SJSA1 (cell line): ENCODE data around the gene RALA. TPM values are rescaled to one million over a fixed set of nuclear protein-coding genes. Genes with fewer than 3 reads are reported as not detected.
"Not testable (repeated sequence)": the region's sequence is repeated elsewhere in the genome, so short reads cannot be mapped to it uniquely, and the experiment has no call there.

Experiments used
- DNase-seq, 2 experiments: peaks; one replicate each; pipeline ENCODE4 v3.0.0-alpha.2; 2015 to 2020; ENCODE audit warnings: low spot score in 2 of 2, low read depth in 1 of 2
- H3K27ac ChIP-seq: fragments of 250-450 bp; sonication (Bioruptor Pico); 2 replicates; pipeline ENCODE4 v1.5.1; 2020; ENCODE audit warnings: mild to moderate bottlenecking, moderate library complexity
- H3K27me3 ChIP-seq: fragments of 250-450 bp; sonication (Bioruptor Pico); replicated peaks from 2 replicates; pipeline ENCODE4 v1.5.1; 2020; ENCODE audit warnings: mild to moderate bottlenecking, moderate library complexity
- H3K36me3 ChIP-seq: fragments of 250-450 bp; sonication (Bioruptor Pico); 2 replicates; pipeline ENCODE4 v1.5.1; 2020; ENCODE audit warnings: mild to moderate bottlenecking
- H3K4me1 ChIP-seq: fragments of 250-450 bp; sonication (Bioruptor Pico); replicated peaks from 2 replicates; pipeline ENCODE4 v1.6.1; 2021; ENCODE audit warnings: mild to moderate bottlenecking
- H3K4me3 ChIP-seq: fragments of 250-450 bp; sonication (Bioruptor Pico); 2 replicates; pipeline ENCODE4 v1.5.1; 2020; ENCODE audit warnings: mild to moderate bottlenecking
- H3K9me3 ChIP-seq: fragments of 250-450 bp; sonication (Bioruptor Pico); replicated peaks from 2 replicates; pipeline ENCODE4 v1.5.1; 2020; ENCODE audit warnings: mild to moderate bottlenecking
- total RNA-seq: library from RNA; depleted of rRNA; stranded (reverse); fragments of >200 nt; shearing (Covaris generic); gene quantifications from 2 replicates; pipeline ENCODE4 v1.2.3, GENCODE V29; 2014

Gene RALA
- total RNA-seq, 1 experiment from 2014 or later: 17.8 TPM

DNA sequence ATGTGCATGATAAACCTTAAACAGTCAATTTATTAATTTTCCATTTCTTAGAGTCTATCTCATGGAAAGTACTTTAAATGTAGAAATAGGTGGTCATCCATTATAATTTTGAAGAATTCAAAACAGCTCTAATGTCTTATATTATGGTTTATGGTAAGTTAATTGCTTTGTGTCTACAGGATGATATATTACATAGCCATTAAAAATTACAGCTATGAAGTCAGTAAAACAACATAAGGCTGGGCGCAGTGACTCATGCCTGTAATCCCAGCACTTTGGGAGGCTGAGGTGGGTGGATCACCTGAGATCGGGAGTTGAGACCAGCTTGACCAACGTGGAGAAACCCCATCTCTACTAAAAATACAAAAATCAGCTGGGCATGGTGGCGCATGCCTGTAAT, 44.9 kb downstream of the RALA start:
- H3K9me3 ChIP-seq, DNase-seq, H3K27me3 ChIP-seq, H3K4me1 ChIP-seq, H3K27ac ChIP-seq, H3K4me3 ChIP-seq: not testable (repeated sequence)
- peaks cover 12% of the 10 kb centered on the region; the same call in 1 of the 2 replicates for H3K36me3 ChIP-seq

DNA sequence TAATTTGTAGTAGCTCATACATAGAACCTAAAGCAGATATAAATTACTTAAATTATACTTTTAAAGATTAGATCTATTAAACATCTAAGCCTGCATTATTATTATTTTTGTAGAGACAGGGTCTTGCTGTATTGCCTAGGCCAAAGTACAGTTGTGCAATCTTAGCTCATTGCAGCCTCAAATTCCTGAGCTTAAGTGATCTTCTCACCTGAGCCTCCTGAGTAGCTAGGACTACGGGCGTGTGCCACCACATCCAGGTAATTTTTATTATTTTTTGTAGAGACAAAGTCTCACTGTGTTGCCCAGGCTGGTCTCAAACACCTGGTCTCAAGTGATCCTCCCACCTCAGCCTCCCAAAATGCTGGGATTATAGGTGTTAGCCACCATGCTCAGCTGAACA, 46.7 kb downstream of the RALA start:
- Histone ChIP-seq H3K27ac (no peak overlapping the region), H3K36me3 (0 out of 2 replicates have a peak, but pooled peaks cover 6% of the 10 kb centered on the region), H3K9me3 (no peaks in the 10 kb centered on the region; the same call in 1 of the 2 replicates), H3K4me3 (no peak overlapping the region), H3K4me1 (no peaks in the 10 kb centered on the region), H3K27me3 (no peaks in the 10 kb centered on the region)
- DNase-seq: no peak

DNA sequence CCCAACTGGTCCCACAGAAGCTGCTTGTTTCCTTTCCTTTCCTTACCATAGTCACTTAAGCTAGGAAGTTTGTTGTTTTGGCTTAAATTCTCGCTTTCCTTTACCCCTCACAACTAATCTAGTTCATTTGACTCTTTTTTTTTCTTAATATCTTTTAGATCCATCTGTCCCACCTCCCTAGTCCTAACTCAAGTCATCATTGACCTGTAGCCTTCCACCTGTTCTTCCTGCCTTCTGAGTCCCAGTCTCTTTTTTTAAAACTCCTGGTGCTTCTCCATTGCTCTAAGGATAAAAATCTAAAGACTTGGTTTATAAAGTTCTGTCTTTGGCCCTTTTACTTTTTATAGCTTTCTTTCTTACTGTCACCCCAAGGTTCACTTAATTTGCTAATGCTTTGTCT, 47.6 kb downstream of the RALA start:
- Histone ChIP-seq H3K27me3 (no peaks in the 10 kb centered on the region), H3K4me3 (no peak overlapping the region), H3K9me3 (no peaks in the 10 kb centered on the region; the same call in 1 of the 2 replicates), H3K27ac (no peak overlapping the region), H3K36me3 (0 out of 2 replicates have a peak, but pooled peaks cover 6% of the 10 kb centered on the region), H3K4me1 (no peaks in the 10 kb centered on the region)
- no peak for DNase-seq

DNA sequence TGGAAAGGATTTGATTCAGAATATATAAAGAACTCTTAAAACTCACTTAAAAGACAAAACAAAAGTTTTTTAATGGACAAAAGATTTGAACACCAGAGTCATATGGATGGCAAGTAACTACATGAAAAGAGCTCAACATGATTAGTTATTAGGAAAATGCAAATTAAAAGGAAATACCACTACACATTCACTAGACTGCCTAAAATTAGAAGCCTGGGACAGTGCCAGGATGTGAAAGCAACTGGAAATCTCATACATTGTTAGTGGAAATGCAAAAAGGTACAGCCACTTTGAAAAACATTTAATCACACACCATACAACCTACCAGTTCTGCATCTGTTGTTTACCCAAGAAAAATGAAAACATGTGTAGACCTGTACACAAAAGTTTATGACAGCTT, 48.8 kb downstream of the RALA start:
- H3K9me3 ChIP-seq: no peaks in the 10 kb centered on the region; the same call in 1 of the 2 replicates
- H3K4me1 ChIP-seq: no peaks in the 10 kb centered on the region
- no peak for DNase-seq
- H3K4me3 ChIP-seq: no peak overlapping the region
- H3K36me3 ChIP-seq: peaks cover 5% of the 10 kb centered on the region; the same call in 1 of the 2 replicates
- no peaks in the 10 kb centered on the region for H3K27me3 ChIP-seq
- no peak overlapping the region for H3K27ac ChIP-seq

DNA sequence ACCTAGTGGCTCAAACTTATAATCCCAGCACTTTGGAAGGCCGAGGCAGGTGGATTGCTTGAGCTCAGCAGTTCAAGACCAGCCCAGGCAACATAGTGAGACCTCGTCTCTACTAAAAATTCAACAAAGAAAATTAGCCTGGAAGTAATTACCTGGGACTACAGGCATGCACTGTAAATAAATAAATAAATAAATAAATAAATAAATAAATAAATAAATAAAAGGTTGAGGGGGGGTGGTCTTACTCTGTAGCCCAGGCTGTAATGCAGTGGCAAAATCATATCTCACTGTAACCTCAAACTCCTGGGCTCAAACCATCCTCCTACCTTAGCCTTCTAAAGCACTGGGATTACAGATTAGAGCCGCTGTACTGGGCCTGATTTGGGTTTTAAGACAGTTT, 50.5 kb downstream of the RALA start:
- Histone ChIP-seq H3K27me3 (no peaks in the 10 kb centered on the region), H3K27ac (no peak overlapping the region), H3K9me3 (no peaks in the 10 kb centered on the region), H3K36me3 (no peaks in the 10 kb centered on the region; the same call in 1 of the 2 replicates), H3K4me1 (peaks cover 4% of the 10 kb centered on the region), H3K4me3 (no peak overlapping the region)
- DNase-seq: no peak

DNA sequence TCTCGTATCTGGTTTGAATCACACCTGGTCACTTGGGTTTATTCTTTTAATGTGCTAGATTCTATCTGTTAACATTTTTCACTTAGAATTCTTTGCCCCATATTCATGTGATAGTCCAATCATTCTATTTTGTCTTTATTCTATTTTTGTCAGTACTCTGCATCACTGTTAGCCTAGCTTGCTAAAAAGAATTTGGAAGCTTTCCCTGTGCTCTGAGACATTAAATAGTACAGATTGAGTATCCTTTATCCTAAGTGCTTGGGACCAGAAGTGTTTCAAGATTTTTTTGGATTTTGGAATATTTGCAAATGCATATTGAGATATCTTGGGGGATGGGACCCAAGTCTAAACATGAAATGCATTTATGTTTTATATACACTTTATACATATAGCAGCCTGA, 51.0 kb downstream of the RALA start:
- peaks cover 9% of the 10 kb centered on the region for H3K4me1 ChIP-seq
- H3K27ac ChIP-seq: no peak overlapping the region
- H3K36me3 ChIP-seq: no peaks in the 10 kb centered on the region; the same call in 1 of the 2 replicates
- H3K9me3 ChIP-seq: no peaks in the 10 kb centered on the region
- no peak overlapping the region for H3K4me3 ChIP-seq
- no peak for DNase-seq
- no peaks in the 10 kb centered on the region for H3K27me3 ChIP-seq

DNA sequence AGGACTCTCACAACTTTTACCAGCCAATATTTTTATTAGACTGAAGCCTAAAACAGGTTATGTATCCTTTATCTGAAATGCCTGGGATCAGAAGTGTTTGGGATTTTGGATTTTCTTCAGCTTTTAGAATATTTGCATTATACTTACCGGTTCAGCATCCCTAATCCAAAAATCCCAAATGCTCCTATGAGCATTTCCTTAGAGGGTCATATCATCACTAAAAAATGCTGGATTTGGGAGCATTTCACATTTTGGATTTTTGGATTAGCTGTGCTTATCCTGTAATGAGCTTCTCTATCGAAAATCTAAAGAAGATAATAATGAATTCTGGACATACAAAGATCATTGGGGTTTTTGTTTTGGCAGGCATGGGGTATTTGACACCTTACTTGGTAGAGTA, 53.0 kb downstream of the RALA start:
- Histone ChIP-seq H3K4me1 (peaks cover 12% of the 10 kb centered on the region), H3K27me3 (no peaks in the 10 kb centered on the region)

DNA sequence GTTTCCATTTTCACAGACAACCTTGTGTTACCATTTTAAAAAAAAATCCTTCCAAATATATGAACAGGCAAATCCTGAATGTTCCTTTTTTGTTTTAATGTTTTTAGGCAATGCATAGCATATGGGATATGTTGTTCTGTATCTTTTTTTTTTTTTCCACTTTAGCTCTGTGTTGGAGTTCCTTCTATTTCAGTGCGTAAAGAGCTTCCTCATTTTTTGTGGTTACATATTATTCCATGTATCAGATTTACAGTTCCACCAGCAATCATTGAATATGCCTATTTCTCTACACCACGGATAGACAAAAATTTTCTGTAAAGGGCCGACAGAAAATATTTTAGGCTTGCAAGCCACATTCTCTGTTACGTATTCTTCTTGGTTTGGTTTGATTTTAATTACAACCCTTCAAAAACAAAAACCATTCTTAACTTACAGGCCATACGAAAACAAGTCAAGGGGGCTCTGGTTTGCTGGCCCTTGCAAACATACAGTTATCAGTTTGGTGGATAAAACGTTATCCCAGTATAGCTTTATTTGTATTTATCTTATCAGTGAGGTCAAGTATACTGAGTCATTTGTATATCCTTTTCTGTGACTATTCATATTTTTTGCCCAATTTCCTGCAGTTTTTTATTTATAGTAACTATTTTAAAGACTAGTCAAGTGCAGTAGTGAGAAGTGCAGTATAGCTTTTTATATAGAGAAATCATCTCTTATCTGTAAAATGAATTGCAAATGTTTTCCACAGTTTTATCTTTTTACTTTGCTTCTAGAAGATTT, 55.7 kb downstream of the RALA start:
- H3K27me3 ChIP-seq: no peaks in the 10 kb centered on the region
- H3K27ac ChIP-seq: no peak overlapping the region
- no peak overlapping the region for H3K4me3 ChIP-seq
- no peaks in the 10 kb centered on the region for H3K9me3 ChIP-seq
- no peaks in the 10 kb centered on the region; the same call in 1 of the 2 replicates for H3K36me3 ChIP-seq
- DNase-seq: no peak
- peaks cover 30% of the 10 kb centered on the region for H3K4me1 ChIP-seq

More for the DNA sequence above, 53.0 kb downstream of the RALA start:
- DNase-seq: no peak
- Histone ChIP-seq H3K9me3 (no peaks in the 10 kb centered on the region), H3K27ac (no peak overlapping the region), H3K4me3 (no peak overlapping the region), H3K36me3 (no peaks in the 10 kb centered on the region; the same call in 1 of the 2 replicates)

DNA sequence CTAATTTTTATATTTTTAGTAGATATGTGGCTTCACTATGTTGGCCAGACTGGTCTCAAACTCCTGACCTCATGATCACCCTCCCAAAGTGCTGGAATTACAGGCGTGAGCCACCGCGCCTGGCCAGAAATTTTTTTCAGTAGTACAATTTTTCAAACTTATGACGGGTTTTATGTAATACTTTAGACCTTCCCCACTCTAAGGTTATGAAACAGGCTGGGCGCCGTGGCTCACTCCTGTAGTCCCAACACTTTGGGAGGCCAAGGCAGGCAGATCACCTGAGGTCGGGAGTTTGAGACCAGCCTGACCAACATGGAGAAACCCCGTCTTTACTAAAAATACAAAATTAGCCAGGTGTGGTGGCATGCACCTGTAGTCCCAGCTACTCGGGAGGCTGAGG, 56.5 kb downstream of the RALA start:
- not testable (repeated sequence) for H3K4me3 ChIP-seq, H3K36me3 ChIP-seq
- H3K4me1 ChIP-seq: peaks cover 31% of the 10 kb centered on the region

DNA sequence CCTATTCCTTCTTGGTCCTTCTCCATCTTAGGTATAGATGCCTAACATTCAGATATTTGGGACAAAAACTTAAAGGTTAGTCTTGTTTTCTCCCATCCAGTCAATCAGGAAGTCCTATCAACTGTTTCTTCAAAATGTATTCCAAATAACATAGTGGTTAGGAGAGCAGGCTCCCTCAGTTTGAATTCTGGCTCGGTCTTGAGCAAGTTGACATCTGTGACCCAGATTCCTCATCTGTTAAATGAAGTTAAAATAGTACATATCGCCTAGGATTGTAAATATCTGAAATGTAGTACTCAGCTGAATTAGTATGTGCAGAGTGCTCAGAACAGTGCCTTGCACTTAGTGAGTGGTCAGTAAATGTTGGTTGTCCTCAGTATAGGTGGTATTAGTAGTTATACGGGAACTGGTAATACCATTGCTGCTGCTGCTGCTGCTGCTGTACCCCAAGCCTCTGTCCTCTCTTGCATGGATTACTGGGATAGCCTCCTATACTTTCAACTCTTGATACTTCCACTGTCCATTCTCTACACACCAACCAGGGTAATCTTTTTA, 58.6 kb downstream of the RALA start:
- H3K4me3 ChIP-seq: no peak overlapping the region
- no peak overlapping the region for H3K27ac ChIP-seq
- peaks cover 31% of the 10 kb centered on the region for H3K4me1 ChIP-seq
- no peaks in the 10 kb centered on the region for H3K9me3 ChIP-seq
- no peak for DNase-seq
- no peaks in the 10 kb centered on the region for H3K36me3 ChIP-seq
- H3K27me3 ChIP-seq: no peaks in the 10 kb centered on the region

More for the DNA sequence above, 56.5 kb downstream of the RALA start:
- H3K9me3 ChIP-seq, H3K27me3 ChIP-seq, DNase-seq, H3K27ac ChIP-seq: not testable (repeated sequence)

DNA sequence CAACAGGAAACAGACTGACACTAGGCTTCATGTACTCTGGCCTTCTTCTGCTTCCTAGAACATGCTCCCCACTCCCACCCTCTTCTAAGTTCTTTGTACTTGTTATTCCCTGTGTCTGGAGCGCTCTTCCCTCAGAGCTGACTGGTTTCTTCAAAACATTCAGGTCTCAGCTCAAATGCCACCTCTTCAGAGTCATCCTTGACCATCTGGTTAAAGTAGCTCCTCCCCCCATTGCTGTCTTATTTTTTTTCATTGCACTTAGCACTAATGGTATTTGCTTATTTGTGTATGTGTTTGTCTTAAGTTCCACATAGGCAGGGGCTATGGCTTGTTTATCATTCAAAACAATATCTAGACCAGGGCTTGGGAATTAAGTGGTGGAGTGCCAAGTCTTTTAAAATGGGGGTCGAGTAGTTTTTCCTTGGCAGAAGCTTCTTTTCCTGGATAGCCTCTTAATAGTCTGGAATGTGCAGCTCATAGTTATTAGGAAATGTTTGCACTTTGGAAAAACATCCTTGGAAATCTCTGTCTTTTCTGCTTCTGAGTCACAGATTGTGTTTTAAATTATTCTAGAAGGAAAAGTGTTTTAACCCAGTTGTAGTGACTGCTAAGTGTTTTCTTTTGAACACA, 60.0 kb downstream of the RALA start:
- H3K9me3 ChIP-seq: no peaks in the 10 kb centered on the region
- peaks cover 7% of the 10 kb centered on the region; the same call in 1 of the 2 replicates for H3K36me3 ChIP-seq
- peaks cover 29% of the 10 kb centered on the region for H3K4me1 ChIP-seq
- 0 out of 2 replicates have a peak overlapping the region, but pooled peaks have one; percentile 0 for H3K27ac ChIP-seq
- H3K27me3 ChIP-seq: no peaks in the 10 kb centered on the region
- no peak overlapping the region for H3K4me3 ChIP-seq
- peak in 1 of 2 experiments; percentile 52 for DNase-seq

DNA sequence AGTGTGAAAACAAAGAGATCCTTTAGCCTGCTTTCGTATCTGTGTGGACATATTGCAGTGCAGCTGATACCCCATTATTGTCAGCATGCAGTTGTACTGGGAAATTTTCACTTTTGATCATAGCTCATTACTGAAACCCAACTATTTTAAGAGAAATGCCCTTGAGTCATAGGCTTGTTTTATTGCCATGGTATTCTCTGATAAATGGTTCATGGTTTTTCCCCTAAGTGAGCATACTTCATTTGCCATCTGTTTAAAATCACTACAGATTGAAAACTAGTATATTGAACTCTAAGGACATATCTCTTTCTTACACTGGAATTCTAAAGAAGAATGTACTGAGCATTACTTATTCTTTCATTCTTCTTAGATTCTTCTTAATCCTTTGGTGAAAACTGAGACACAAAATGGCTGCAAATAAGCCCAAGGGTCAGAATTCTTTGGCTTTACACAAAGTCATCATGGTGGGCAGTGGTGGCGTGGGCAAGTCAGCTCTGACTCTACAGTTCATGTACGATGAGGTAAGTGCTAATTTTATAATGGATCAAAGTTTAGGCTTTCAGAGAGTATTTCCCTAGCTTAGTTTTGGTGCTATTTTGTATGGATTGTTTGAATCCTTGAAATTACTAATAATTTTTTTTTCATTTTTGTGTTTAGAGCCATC, 63.0 kb downstream of the RALA start:
- no peak overlapping the region for H3K27ac ChIP-seq
- no peaks in the 10 kb centered on the region for H3K9me3 ChIP-seq
- no peaks in the 10 kb centered on the region for H3K27me3 ChIP-seq
- no peak overlapping the region for H3K4me3 ChIP-seq
- DNase-seq: no peak
- H3K4me1 ChIP-seq: peaks cover 31% of the 10 kb centered on the region
- H3K36me3 ChIP-seq: peaks cover 19% of the 10 kb centered on the region

DNA sequence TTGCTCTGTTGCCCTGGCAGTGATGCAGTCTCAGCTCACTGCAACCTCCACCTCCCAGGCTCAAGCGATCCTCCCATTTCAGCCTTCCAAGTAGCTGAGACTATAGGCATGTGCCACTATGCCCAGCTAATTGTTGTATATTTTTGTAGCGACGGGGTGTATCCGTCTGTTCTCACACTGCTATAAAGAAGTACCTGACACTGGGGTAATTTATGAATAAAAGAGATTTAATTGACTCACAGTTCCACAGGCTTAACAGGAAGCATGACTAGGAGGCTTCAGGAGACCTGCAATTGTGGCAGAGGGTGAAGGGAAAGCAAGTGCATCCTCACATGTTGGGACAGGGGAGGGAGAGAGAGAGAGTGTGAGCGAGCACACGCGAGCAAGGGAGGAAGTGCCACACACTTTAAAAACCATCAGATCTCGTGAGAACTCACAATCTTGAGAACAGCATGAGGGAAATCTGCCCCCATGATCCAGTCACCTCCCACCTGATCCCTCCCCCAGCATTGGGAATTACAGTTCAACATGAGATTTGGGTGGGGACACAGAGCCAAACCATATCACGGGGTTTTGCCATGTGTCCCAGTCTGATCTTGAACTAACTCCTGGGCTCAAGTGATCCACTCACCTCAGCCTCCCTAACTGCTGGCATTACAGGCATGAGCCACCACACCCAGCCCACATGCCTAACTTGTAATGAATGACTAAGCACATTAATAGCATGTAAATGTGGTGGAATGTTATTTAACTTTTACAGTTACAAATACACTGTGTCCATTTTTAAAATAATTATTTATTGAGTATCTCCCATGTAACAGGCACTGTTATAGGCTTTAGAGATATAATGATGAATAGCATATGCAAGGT, 65.5 kb downstream of the RALA start:
- Histone ChIP-seq H3K27ac (peak overlapping the region; percentile 33), H3K4me3 (no peak overlapping the region), H3K27me3 (no peaks in the 10 kb centered on the region), H3K4me1 (peaks cover 29% of the 10 kb centered on the region), H3K9me3 (no peaks in the 10 kb centered on the region), H3K36me3 (peaks cover 34% of the 10 kb centered on the region)
- peak in 1 of 2 experiments; percentile 15 for DNase-seq
